ENCODE data around the gene ROCK2.
A peak's percentile ranks its signal among the peaks of the same experiment; 100 is the strongest.
"Not testable (repeated sequence)": the region's sequence is repeated elsewhere in the genome, so short reads cannot be mapped to it uniquely, and the experiment has no call there.

Gene ROCK2

GRCh38 chr2:11281186-11281585, 63.2 kb downstream of the ROCK2 start:
- H3K27me3 Mint-ChIP-seq = no peaks in the 10 kb centered on the region
- H3K4me1 Mint-ChIP-seq = peaks cover 14% of the 10 kb centered on the region
- H3K36me3 Mint-ChIP-seq = peaks cover 55% of the 10 kb centered on the region
- no peak overlapping the region for H3K4me3 Mint-ChIP-seq
- H3K27ac Mint-ChIP-seq = no peak overlapping the region
- H3K9me3 Mint-ChIP-seq = peaks cover 5% of the 10 kb centered on the region

GRCh38 chr2:11280713-11281112, 63.7 kb downstream of the ROCK2 start:
- Mint-ChIP-seq H3K4me3 (no peak overlapping the region), H3K9me3 (peaks cover 5% of the 10 kb centered on the region), H3K4me1 (peaks cover 19% of the 10 kb centered on the region), H3K27ac (no peak overlapping the region), H3K36me3 (peaks cover 55% of the 10 kb centered on the region), H3K27me3 (no peaks in the 10 kb centered on the region)

GRCh38 chr2:11279398-11279797, 65.0 kb downstream of the ROCK2 start:
- Mint-ChIP-seq H3K27ac (no peak overlapping the region), H3K4me3 (no peak overlapping the region), H3K36me3 (peaks cover 52% of the 10 kb centered on the region)

GRCh38 chr2:11278219-11278618, 66.2 kb downstream of the ROCK2 start:
- H3K36me3 Mint-ChIP-seq = peaks cover 51% of the 10 kb centered on the region
- H3K4me1 Mint-ChIP-seq = peaks cover 35% of the 10 kb centered on the region
- H3K9me3 Mint-ChIP-seq = peaks cover 5% of the 10 kb centered on the region
- no peak overlapping the region for H3K27ac Mint-ChIP-seq
- no peaks in the 10 kb centered on the region for H3K27me3 Mint-ChIP-seq
- no peak overlapping the region for H3K4me3 Mint-ChIP-seq

More at GRCh38 chr2:11279398-11279797, 65.0 kb downstream of the ROCK2 start:
- peaks cover 5% of the 10 kb centered on the region for H3K9me3 Mint-ChIP-seq
- H3K27me3 Mint-ChIP-seq = no peaks in the 10 kb centered on the region
- peaks cover 25% of the 10 kb centered on the region for H3K4me1 Mint-ChIP-seq

GRCh38 chr2:11275910-11276309, 68.5 kb downstream of the ROCK2 start:
- Mint-ChIP-seq H3K9me3 (peaks cover 5% of the 10 kb centered on the region), H3K4me3 (no peak overlapping the region), H3K27me3 (no peaks in the 10 kb centered on the region), H3K27ac (peak overlapping the region; percentile 39), H3K4me1 (peaks cover 28% of the 10 kb centered on the region), H3K36me3 (peaks cover 39% of the 10 kb centered on the region)

GRCh38 chr2:11270891-11271290, 73.5 kb downstream of the ROCK2 start:
- Mint-ChIP-seq H3K27me3 (no peaks in the 10 kb centered on the region), H3K36me3 (peaks cover 39% of the 10 kb centered on the region), H3K27ac (no peak overlapping the region), H3K4me1 (peaks cover 34% of the 10 kb centered on the region), H3K9me3 (peaks cover 11% of the 10 kb centered on the region), H3K4me3 (no peak overlapping the region)

GRCh38 chr2:11267931-11268330, 76.5 kb downstream of the ROCK2 start:
- H3K4me1 Mint-ChIP-seq = peaks cover 14% of the 10 kb centered on the region
- H3K9me3 Mint-ChIP-seq = peaks cover 11% of the 10 kb centered on the region
- no peak overlapping the region for H3K4me3 Mint-ChIP-seq
- no peaks in the 10 kb centered on the region for H3K27me3 Mint-ChIP-seq
- no peak overlapping the region for H3K27ac Mint-ChIP-seq
- peaks cover 27% of the 10 kb centered on the region for H3K36me3 Mint-ChIP-seq

- Mint-ChIP-seq H3K27ac (no peak overlapping the region), H3K36me3 (peaks cover 17% of the 10 kb centered on the region), H3K27me3 (no peaks in the 10 kb centered on the region), H3K4me1 (peaks cover 9% of the 10 kb centered on the region), H3K9me3 (peaks cover 6% of the 10 kb centered on the region), H3K4me3 (no peak overlapping the region)
These were observed 79.6 kb downstream of the ROCK2 start for GRCh38 chr2:11264818-11265217.

GRCh38 chr2:11264007-11264406, 80.4 kb downstream of the ROCK2 start:
- H3K27ac Mint-ChIP-seq = no peak overlapping the region
- H3K36me3 Mint-ChIP-seq = peaks cover 15% of the 10 kb centered on the region
- H3K9me3 Mint-ChIP-seq = peaks cover 5% of the 10 kb centered on the region
- no peak overlapping the region for H3K4me3 Mint-ChIP-seq
- H3K4me1 Mint-ChIP-seq = peaks cover 9% of the 10 kb centered on the region
- no peaks in the 10 kb centered on the region for H3K27me3 Mint-ChIP-seq

- no peaks in the 10 kb centered on the region for H3K27me3 Mint-ChIP-seq
- H3K9me3 Mint-ChIP-seq = no peaks in the 10 kb centered on the region
- H3K27ac Mint-ChIP-seq = no peak overlapping the region
- peaks cover 9% of the 10 kb centered on the region for H3K4me1 Mint-ChIP-seq
- no peak overlapping the region for H3K4me3 Mint-ChIP-seq
- H3K36me3 Mint-ChIP-seq = peaks cover 13% of the 10 kb centered on the region
These were observed 81.3 kb downstream of the ROCK2 start for GRCh38 chr2:11263177-11263576.

GRCh38 chr2:11262438-11262837, 82.0 kb downstream of the ROCK2 start:
- not testable (repeated sequence) for H3K4me1 Mint-ChIP-seq, H3K27ac Mint-ChIP-seq, H3K27me3 Mint-ChIP-seq, H3K4me3 Mint-ChIP-seq, H3K9me3 Mint-ChIP-seq
- H3K36me3 Mint-ChIP-seq = peaks cover 11% of the 10 kb centered on the region

- not testable (repeated sequence) for H3K4me1 Mint-ChIP-seq, H3K36me3 Mint-ChIP-seq, H3K27me3 Mint-ChIP-seq, H3K9me3 Mint-ChIP-seq, H3K27ac Mint-ChIP-seq, H3K4me3 Mint-ChIP-seq
These were observed 82.9 kb downstream of the ROCK2 start for GRCh38 chr2:11261564-11261963.

GRCh38 chr2:11260979-11261378, 83.5 kb downstream of the ROCK2 start:
- no peak overlapping the region for H3K27ac Mint-ChIP-seq
- H3K9me3 Mint-ChIP-seq = no peaks in the 10 kb centered on the region

GRCh38 chr2:11257964-11258363, 86.5 kb downstream of the ROCK2 start:
- Mint-ChIP-seq H3K36me3 (peaks cover 13% of the 10 kb centered on the region), H3K27me3 (no peaks in the 10 kb centered on the region), H3K27ac (no peak overlapping the region)

More at GRCh38 chr2:11260979-11261378, 83.5 kb downstream of the ROCK2 start:
- Mint-ChIP-seq H3K36me3 (peaks cover 9% of the 10 kb centered on the region), H3K4me1 (peaks cover 3% of the 10 kb centered on the region), H3K27me3 (no peaks in the 10 kb centered on the region), H3K4me3 (no peak overlapping the region)

GRCh38 chr2:11257078-11257477, 87.4 kb downstream of the ROCK2 start:
- H3K27me3 Mint-ChIP-seq = no peaks in the 10 kb centered on the region
- no peak overlapping the region for H3K4me3 Mint-ChIP-seq
- no peak overlapping the region for H3K27ac Mint-ChIP-seq
- peaks cover 16% of the 10 kb centered on the region for H3K36me3 Mint-ChIP-seq
- H3K9me3 Mint-ChIP-seq = no peaks in the 10 kb centered on the region
- H3K4me1 Mint-ChIP-seq = peaks cover 3% of the 10 kb centered on the region

More at GRCh38 chr2:11257964-11258363, 86.5 kb downstream of the ROCK2 start:
- Mint-ChIP-seq H3K4me3 (no peak overlapping the region), H3K4me1 (peaks cover 3% of the 10 kb centered on the region), H3K9me3 (no peaks in the 10 kb centered on the region)

GRCh38 chr2:11256166-11256565, 88.3 kb downstream of the ROCK2 start:
- H3K36me3 Mint-ChIP-seq = peaks cover 19% of the 10 kb centered on the region
- no peaks in the 10 kb centered on the region for H3K27me3 Mint-ChIP-seq
- H3K27ac Mint-ChIP-seq = no peak overlapping the region
- H3K4me3 Mint-ChIP-seq = no peak overlapping the region
- H3K9me3 Mint-ChIP-seq = no peaks in the 10 kb centered on the region
- H3K4me1 Mint-ChIP-seq = peaks cover 7% of the 10 kb centered on the region

GRCh38 chr2:11254100-11254536, 90.3 kb downstream of the ROCK2 start:
- peaks cover 18% of the 10 kb centered on the region for H3K36me3 Mint-ChIP-seq
- no peak overlapping the region for H3K27ac Mint-ChIP-seq
- peaks cover 4% of the 10 kb centered on the region for H3K4me1 Mint-ChIP-seq
- no peak overlapping the region for H3K4me3 Mint-ChIP-seq
- H3K9me3 Mint-ChIP-seq = no peaks in the 10 kb centered on the region
- H3K27me3 Mint-ChIP-seq = no peaks in the 10 kb centered on the region

All from activated naive CD4-positive, alpha-beta T cell treated with anti-CD3 and anti-CD28 coated beads, Interleukin-2, amount 50 U/mL, for 24 hours (primary cell).